GM12873 (cell line): Measurements from ENCODE around the gene PTPRM.

ENCODE experiments used
- CTCF ChIP-seq: IDR thresholded peaks from 2 replicates; pipeline ENCODE4 v1.5.1; 2012; ENCODE audit warnings: low read depth, mild to moderate bottlenecking, moderate library complexity, low read length, control low read depth; ENCODE audit not compliant: insufficient read depth; ENCODE audit errors: missing control alignments

PTPRM gene

GRCh38 chr18:8036551-8036950, 469.4 kb downstream of the PTPRM start:
- no peak for TF ChIP-seq CTCF

- no peak for TF ChIP-seq CTCF
Observed at GRCh38 chr18:8037296-8037695, 470.2 kb downstream of the PTPRM start.

- no peak for TF ChIP-seq CTCF
Observed at GRCh38 chr18:8040021-8040420, 472.9 kb downstream of the PTPRM start.

GRCh38 chr18:8041526-8042111, 474.5 kb downstream of the PTPRM start:
- no peak for TF ChIP-seq CTCF

GRCh38 chr18:8044004-8044403, 476.9 kb downstream of the PTPRM start:
- no peak for TF ChIP-seq CTCF

GRCh38 chr18:8045160-8045883, 478.2 kb downstream of the PTPRM start:
- TF ChIP-seq CTCF, result no peak

GRCh38 chr18:8045884-8046281, 478.8 kb downstream of the PTPRM start:
- no peak for TF ChIP-seq CTCF
